T-cell (primary cell): ENCODE data around the gene CES5A. TPM values are rescaled to one million over a fixed set of nuclear protein-coding genes. Genes with fewer than 3 reads are reported as not detected.

Experiments
- ATAC-seq, 4 experiments: fragments of 200-7000 bp in 3 of 4; fragments of 150-1000 bp in 1 of 4; cut with Tn5 transposase; replicated peaks in 1 of 4; 1 replicate in 3 of 4; 2 replicates in 1 of 4; pipeline ENCODE4 v1.10.0; 2021; ENCODE audit warnings: moderate library complexity in 3 of 4, mild to moderate bottlenecking in 2 of 4, moderate number of reproducible peaks in 1 of 4
- CTCF ChIA-PET, 2 donors: fragments of 300-600 bp; sonication (Branson Sonifier 250); formaldehyde crosslinking; loops; one replicate each; lab custom pipeline; 2022; ENCODE audit warnings: antibody characterized with exemption in 2 of 2; lab: Charles Lee
- POLR2A ChIA-PET, 2 donors: fragments of 300-600 bp; sonication (Branson Sonifier 250); formaldehyde crosslinking; loops; one replicate each; lab custom pipeline; 2022; ENCODE audit warnings: antibody characterized with exemption in 2 of 2; lab: Charles Lee
- DNase-seq, 35 experiments: peaks; one replicate each; pipeline versions ENCODE4 v3.0.0 to v3.0.0-alpha.2; 2013 to 2023
- H3K27ac ChIP-seq: one replicate; pipeline ENCODE4 v1.5.1; 2013; ENCODE audit warnings: low read length
- H3K27me3 ChIP-seq, 2 experiments: replicated peaks in 1 of 2; 1 replicate in 1 of 2; 2 replicates in 1 of 2; pipeline versions ENCODE4 v1.6.1 to v1.7.0; 2013; ENCODE audit warnings: low read length in 1 of 2, mixed read lengths in 1 of 2; ENCODE audit not compliant: control insufficient read depth in 2 of 2, insufficient read depth in 2 of 2; ENCODE audit errors: extremely low read depth in 1 of 2
- H3K36me3 ChIP-seq, 2 donors: 1 replicate in 1 of 2; 2 replicates in 1 of 2; pipeline versions ENCODE4 v1.6.1 to v1.7.0; 2013; ENCODE audit warnings: low read length in 1 of 2; ENCODE audit not compliant: control insufficient read depth in 2 of 2, insufficient read depth in 1 of 2; ENCODE audit errors: extremely low read depth in 1 of 2
- H3K4me1 ChIP-seq, 2 experiments: 1 replicate in 1 of 2; 2 replicates in 1 of 2; pipeline versions ENCODE4 v1.6.1 to v1.7.0; 2013; ENCODE audit warnings: low read length in 2 of 2, mixed read lengths in 1 of 2; ENCODE audit not compliant: insufficient read depth in 2 of 2, control insufficient read depth in 1 of 2; ENCODE audit errors: extremely low read depth in 1 of 2
- H3K4me3 ChIP-seq, 2 donors: 1 replicate in 1 of 2; 2 replicates in 1 of 2; pipeline versions ENCODE4 v1.5.1 to v1.7.0; 2013; ENCODE audit warnings: mild to moderate bottlenecking in 2 of 2, low read length in 1 of 2, moderate library complexity in 1 of 2; ENCODE audit not compliant: control insufficient read depth in 1 of 2; ENCODE audit errors: extremely low read depth in 1 of 2
- H3K9me3 ChIP-seq: 2 replicates; pipeline ENCODE4 v1.7.0; 2013
- H3K27ac Mint-ChIP-seq, 2 donors: one replicate each; pipeline ENCODE4 v1.8.0; 2020 to 2021; ENCODE audit warnings: mild to moderate bottlenecking in 2 of 2, mixed read lengths in 2 of 2
- H3K27me3 Mint-ChIP-seq, 2 donors: one replicate each; pipeline ENCODE4 v1.8.0; 2021 to 2022; ENCODE audit warnings: mixed read lengths in 2 of 2
- H3K36me3 Mint-ChIP-seq: one replicate; pipeline ENCODE4 v1.8.0; 2021; ENCODE audit warnings: mixed read lengths
- H3K4me1 Mint-ChIP-seq, 3 donors: one replicate each; pipeline ENCODE4 v1.8.0; 2020 to 2022; ENCODE audit warnings: mixed read lengths in 3 of 3, mild to moderate bottlenecking in 1 of 3
- H3K4me3 Mint-ChIP-seq, 3 donors: one replicate each; pipeline ENCODE4 v1.8.0; 2020 to 2022; ENCODE audit warnings: mild to moderate bottlenecking in 3 of 3, mixed read lengths in 3 of 3, moderate library complexity in 3 of 3
- H3K9me3 Mint-ChIP-seq, 3 donors: one replicate each; pipeline ENCODE4 v1.8.0; 2020 to 2022; ENCODE audit warnings: mixed read lengths in 3 of 3
- whole genome bisulfite sequencing: methylation state at CpG from one replicate; pipeline ENCODE4 v1.1.5; 2013; ENCODE audit warnings: missing lambda C conversion rate; ENCODE audit not compliant: insufficient coverage; 5-methylcytosine and 5-hydroxymethylcytosine counted together
- total RNA-seq, 35 experiments: library from RNA in 6 of 35; stranded (reverse) in 6 of 35; fragments of 120-200 nt in 1 of 35; gene quantifications; one replicate each; pipeline versions ENCODE4 v1.2.1 to v1.2.4 and lab custom pipeline; 2013 to 2026

CES5A gene
- total RNA-seq, 5 donors from 2014 or later (not counting 1 experiment from before 2014, with no cell fraction given): not detected

DNA sequence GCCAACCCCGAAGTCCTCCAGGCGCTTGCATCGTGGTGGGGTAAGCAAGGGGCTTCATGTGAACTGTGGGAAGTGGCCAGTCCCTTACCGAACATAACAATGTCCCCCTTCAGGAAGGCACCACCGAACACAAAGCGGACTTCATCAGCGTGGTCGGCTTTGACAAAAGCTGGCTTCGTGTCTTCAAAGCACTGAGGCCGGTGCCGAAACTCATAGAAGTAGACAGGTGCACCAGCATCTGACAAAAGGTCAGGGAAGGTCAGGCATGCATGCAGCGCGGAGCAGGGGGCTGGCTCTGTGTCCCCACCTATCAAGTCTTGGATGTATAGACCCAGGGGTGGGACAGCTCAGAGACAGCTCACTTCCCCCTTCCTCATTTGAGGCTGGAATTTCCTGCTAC is 25.6 kb downstream of the CES5A start:
- Histone ChIP-seq H3K9me3 (no peaks in the 10 kb centered on the region), H3K4me1 (no peaks in the 10 kb centered on the region), H3K27me3 (peaks cover 2 to 24% of the 10 kb centered on the region in 2 experiments), H3K4me3 (no peak overlapping the region), H3K27ac (no peak overlapping the region), H3K36me3 (no peaks in the 10 kb centered on the region)
- H3K9me3 Mint-ChIP-seq: no peaks in the 10 kb centered on the region
- H3K4me3 Mint-ChIP-seq: no peak overlapping the region
- no peaks in the 10 kb centered on the region for H3K4me1 Mint-ChIP-seq
- H3K27me3 Mint-ChIP-seq: peaks cover 27 to 32% of the 10 kb centered on the region in 2 donors
- CTCF ChIA-PET: interaction anchor here (0.5 to 1.2 kb wide), 2 partner anchors 385 to 697 kb away, joined by 3 to 8 read pairs; no protein-coding TSS in a partner anchor
- H3K27ac Mint-ChIP-seq: no peak overlapping the region
- WGBS: 91% methylated on average over 10 of the region's 13 CpGs
- POLR2A ChIA-PET: no interaction called here
- DNase-seq: no peak
- no peaks in the 10 kb centered on the region for H3K36me3 Mint-ChIP-seq
- ATAC-seq: no peak

DNA sequence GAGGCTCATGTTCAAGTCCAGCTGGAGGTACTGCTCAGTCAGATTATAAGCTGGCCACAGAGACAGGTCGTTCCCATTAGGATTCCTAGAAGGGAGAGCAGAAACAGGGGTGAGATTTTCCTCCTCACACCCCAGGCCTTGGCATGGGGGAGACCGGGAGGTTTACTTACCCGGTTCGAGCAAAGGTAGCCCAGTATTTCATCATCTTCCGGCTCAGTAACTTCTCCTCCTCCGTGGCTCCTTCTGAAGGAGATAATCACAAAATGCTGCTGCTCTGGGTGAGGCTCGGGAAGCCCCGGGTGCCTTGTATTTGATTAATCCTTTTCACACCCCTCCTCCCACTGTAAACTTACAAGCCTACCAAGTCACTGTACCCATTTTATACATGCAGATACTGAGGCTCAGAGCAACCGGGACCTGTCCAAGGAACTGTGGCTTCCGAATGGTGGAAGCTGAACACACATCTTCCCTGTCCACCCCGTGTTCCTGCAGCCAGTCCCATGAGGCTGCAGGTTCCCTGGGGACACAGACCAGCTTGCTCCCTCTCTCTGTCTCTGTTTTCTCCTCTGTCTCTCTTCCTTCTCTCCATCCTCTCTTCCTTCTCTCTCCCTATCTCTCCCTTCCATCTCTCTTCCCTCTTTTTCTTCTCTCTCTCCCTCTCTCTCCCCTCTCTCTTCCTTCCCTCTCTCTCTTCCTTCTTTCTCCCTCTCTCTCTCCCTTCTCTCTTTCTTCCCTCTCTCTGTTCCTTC is 28.4 kb downstream of the CES5A start:
- no peaks in the 10 kb centered on the region for H3K36me3 Mint-ChIP-seq
- Histone ChIP-seq H3K9me3 (no peaks in the 10 kb centered on the region), H3K36me3 (no peaks in the 10 kb centered on the region), H3K27ac (no peak overlapping the region), H3K4me1 (no peaks in the 10 kb centered on the region), H3K27me3 (peaks cover 0 to 24% of the 10 kb centered on the region in 2 experiments), H3K4me3 (no peak overlapping the region)
- POLR2A ChIA-PET: no interaction called here
- no peaks in the 10 kb centered on the region for H3K9me3 Mint-ChIP-seq
- no peaks in the 10 kb centered on the region for H3K4me1 Mint-ChIP-seq
- DNase-seq (no peak), ATAC-seq (no peak)
- H3K4me3 Mint-ChIP-seq: no peak overlapping the region
- 62% methylated on average over 7 of the region's 11 CpGs for WGBS
- H3K27me3 Mint-ChIP-seq: peaks cover 23 to 25% of the 10 kb centered on the region in 2 donors
- H3K27ac Mint-ChIP-seq: no peak overlapping the region
- CTCF ChIA-PET: no interaction called here

DNA sequence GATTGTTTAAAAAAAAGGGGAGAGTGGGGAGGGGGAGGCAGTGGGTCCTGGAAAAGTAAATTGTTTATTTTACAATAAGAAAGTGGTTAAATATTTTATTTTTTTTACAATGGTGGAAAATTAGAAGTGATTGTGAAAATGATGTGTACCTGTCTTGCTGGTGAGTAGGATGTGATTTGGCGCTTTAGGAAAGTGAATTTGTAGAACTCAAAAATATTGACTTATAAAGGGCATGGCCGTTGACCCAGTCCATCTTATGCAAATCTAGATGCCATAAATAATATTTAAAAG is 32.1 kb downstream of the CES5A start:
- peaks cover 0 to 19% of the 10 kb centered on the region in 2 experiments for H3K27me3 ChIP-seq
- CTCF ChIA-PET: no interaction called here
- no peak for DNase-seq
- WGBS: no CpG with 5 or more reads among the region's 2 CpGs
- POLR2A ChIA-PET: no interaction called here
- no peaks in the 10 kb centered on the region for H3K9me3 ChIP-seq
- H3K27ac ChIP-seq: no peak overlapping the region
- H3K4me3 ChIP-seq: no peak overlapping the region
- H3K36me3 Mint-ChIP-seq: no peaks in the 10 kb centered on the region
- peaks cover 0 to 3% (median 0%) of the 10 kb centered on the region in 3 donors for H3K4me1 Mint-ChIP-seq
- no peaks in the 10 kb centered on the region for H3K36me3 ChIP-seq
- H3K4me1 ChIP-seq: no peaks in the 10 kb centered on the region
- H3K27ac Mint-ChIP-seq: no peak overlapping the region
- no peak overlapping the region for H3K4me3 Mint-ChIP-seq
- no peaks in the 10 kb centered on the region for H3K9me3 Mint-ChIP-seq
- H3K27me3 Mint-ChIP-seq: peaks cover 10 to 17% of the 10 kb centered on the region in 2 donors
- ATAC-seq: no peak

DNA sequence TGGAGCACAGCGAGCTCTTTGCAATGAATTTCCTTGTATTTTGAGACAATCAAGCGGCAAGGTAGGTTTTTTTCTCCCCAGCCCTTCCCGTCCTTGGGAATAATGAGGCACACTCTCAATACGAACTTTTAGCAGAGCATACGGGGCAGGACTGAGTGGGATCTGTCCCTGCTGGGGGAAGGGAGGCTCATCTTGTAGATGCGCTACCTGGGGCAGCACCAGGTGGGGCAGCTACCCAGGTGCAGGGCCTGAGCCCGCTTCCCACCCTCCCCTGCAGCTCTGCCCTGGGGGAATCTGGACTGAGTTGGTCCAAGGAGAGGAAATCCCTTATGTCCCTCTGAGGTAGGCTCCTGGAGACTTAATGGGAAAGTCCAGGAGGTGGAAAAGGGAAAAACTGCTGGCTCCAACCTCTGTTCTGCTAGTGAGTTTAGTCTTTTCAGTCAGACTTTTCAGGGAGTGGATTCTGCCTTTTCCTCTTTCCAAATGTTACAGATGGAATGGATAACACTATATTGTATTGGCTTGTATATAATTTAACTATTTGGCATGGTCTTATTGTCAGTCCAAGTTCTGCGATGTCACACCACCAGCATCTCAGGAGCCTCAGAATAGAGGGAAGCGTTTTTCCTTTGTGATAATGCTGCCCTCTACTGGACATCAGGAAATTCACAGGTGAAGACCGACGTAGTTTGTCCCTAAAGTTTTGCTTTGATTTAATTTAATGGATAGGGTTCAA is 32.6 kb downstream of the CES5A start:
- no peaks in the 10 kb centered on the region for H3K36me3 Mint-ChIP-seq
- Histone ChIP-seq H3K27ac (no peak overlapping the region), H3K27me3 (peaks cover 0 to 19% of the 10 kb centered on the region in 2 experiments), H3K4me1 (no peaks in the 10 kb centered on the region), H3K9me3 (no peaks in the 10 kb centered on the region), H3K4me3 (no peak overlapping the region), H3K36me3 (no peaks in the 10 kb centered on the region)
- WGBS: 46% methylated on average over 3 of the region's 11 CpGs
- ATAC-seq (peak in 2 of 4 experiments; percentile 42 to 54), DNase-seq (peak in 8 of 35 experiments; percentile 0 to 61 (median 8))
- no peak overlapping the region for H3K27ac Mint-ChIP-seq
- H3K27me3 Mint-ChIP-seq: peaks cover 10 to 17% of the 10 kb centered on the region in 2 donors
- no peaks in the 10 kb centered on the region for H3K9me3 Mint-ChIP-seq
- H3K4me1 Mint-ChIP-seq: peaks cover 0 to 3% (median 0%) of the 10 kb centered on the region in 3 donors
- ChIA-PET CTCF (interaction anchor here in 1 of 2 donors (1.0 kb wide), 1 partner anchor 135 kb away, joined by 4 read pairs; no protein-coding TSS in a partner anchor), POLR2A (no interaction called here)
- no peak overlapping the region for H3K4me3 Mint-ChIP-seq

DNA sequence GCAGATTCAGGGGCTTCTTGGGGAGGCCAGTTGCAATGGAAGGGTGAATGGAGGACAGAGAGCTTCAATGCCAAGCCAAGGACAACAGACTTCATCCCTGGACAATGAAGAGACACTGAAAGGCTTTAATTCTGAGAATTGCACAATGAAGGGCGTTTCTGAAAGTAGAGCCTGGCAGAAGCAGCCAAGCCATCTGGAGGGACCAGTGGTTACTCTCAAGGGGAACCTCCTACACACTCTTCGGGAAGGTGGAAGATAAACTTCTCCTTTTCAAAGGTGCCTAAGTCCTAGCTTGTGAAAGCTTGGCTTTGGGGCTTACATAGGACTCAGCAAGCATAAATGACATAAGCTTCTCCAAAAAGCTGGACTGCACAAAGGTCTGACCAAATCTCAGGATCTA is 36.1 kb downstream of the CES5A start:
- no peak overlapping the region for H3K27ac ChIP-seq
- no peak overlapping the region for H3K27ac Mint-ChIP-seq
- no CpG with 5 or more reads among the region's 2 CpGs for WGBS
- H3K9me3 Mint-ChIP-seq: no peaks in the 10 kb centered on the region
- H3K36me3 ChIP-seq: no peaks in the 10 kb centered on the region
- ATAC-seq (no peak), DNase-seq (no peak)
- H3K27me3 Mint-ChIP-seq: peaks cover 0 to 5% of the 10 kb centered on the region in 2 donors
- H3K36me3 Mint-ChIP-seq: no peaks in the 10 kb centered on the region
- peaks cover 0 to 3% (median 0%) of the 10 kb centered on the region in 3 donors for H3K4me1 Mint-ChIP-seq
- H3K27me3 ChIP-seq: peaks cover 0 to 9% of the 10 kb centered on the region in 2 experiments
- H3K4me3 ChIP-seq: no peak overlapping the region
- ChIA-PET POLR2A (no interaction called here), CTCF (interaction anchor here in 1 of 2 donors (1.4 kb wide), 1 partner anchor 374 kb away, joined by 3 read pairs; no protein-coding TSS in a partner anchor)
- H3K4me3 Mint-ChIP-seq: no peak overlapping the region
- no peaks in the 10 kb centered on the region for H3K9me3 ChIP-seq
- no peaks in the 10 kb centered on the region for H3K4me1 ChIP-seq

DNA sequence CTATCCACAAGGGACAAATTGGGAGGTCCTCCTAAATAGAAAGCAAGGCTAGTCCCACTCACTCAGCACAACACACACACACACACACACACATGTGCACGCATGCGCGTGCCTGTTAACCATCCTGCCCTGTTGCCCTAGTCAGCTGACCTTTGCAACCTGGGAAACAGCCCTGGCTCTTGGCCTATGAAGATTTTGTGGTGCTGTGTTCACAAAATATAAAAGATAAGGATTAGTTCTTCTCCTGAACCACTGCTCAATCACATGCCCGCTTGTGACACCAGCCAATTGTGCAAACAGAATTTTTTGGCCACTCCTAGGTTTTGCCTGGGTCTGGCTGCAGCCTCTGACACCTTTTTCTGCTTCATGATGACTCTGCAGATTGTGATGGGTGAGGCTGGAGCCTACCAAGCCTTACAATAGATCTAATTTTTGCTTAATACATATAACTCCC is 39.0 kb downstream of the CES5A start:
- no CpG with 5 or more reads among the region's 4 CpGs for WGBS
- Histone ChIP-seq H3K9me3 (no peaks in the 10 kb centered on the region), H3K27me3 (peaks cover 0 to 3% of the 10 kb centered on the region in 2 experiments), H3K36me3 (no peaks in the 10 kb centered on the region), H3K4me3 (no peak overlapping the region), H3K27ac (no peak overlapping the region), H3K4me1 (no peaks in the 10 kb centered on the region)
- peaks cover 0 to 3% (median 0%) of the 10 kb centered on the region in 3 donors for H3K4me1 Mint-ChIP-seq
- no peak overlapping the region for H3K4me3 Mint-ChIP-seq
- H3K36me3 Mint-ChIP-seq: no peaks in the 10 kb centered on the region
- H3K9me3 Mint-ChIP-seq: no peaks in the 10 kb centered on the region
- ATAC-seq (no peak), DNase-seq (no peak)
- ChIA-PET CTCF (no interaction called here), POLR2A (no interaction called here)
- H3K27ac Mint-ChIP-seq: no peak overlapping the region
- peaks cover 0 to 6% of the 10 kb centered on the region in 2 donors for H3K27me3 Mint-ChIP-seq
